Activated CD4-positive, CD25-positive, alpha-beta regulatory T cell (primary cell): ENCODE data around the gene TFF3.

Experiments used
- DNase-seq, 4 experiments: peaks; one replicate each; lab custom pipeline; 2025; lab: John Stamatoyannopoulos, UW

TFF3 gene

DNA sequence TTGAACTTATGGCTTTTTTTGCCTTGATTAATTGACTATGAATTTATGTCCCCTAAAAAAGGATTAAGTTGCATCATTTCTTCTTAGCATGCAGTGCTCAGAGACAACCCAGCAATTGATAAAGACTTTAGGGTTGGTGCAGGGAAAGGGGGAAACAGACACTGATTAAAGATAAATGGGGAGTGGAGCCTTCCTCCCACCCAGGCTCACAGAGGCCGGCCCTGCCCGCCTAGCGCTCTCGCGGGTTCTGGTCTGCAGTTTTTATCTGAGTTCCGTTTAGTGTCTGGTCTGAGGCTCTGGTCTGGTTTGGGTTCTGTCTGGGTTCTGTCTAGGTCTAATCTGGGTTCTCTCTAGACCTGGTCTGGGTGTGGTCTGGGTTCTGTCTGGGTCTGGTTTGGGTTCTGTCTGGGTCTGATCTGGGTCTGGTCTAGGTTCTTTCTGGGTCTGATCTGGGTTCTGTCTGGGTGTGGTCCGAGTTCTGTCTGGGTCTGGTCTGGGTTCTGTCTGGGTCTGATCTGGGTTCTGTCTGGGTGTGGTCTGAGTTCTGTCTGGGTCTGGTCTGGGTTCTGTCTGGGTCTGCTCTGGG is 48.1 kb downstream of the TFF3 start:
- DNase-seq, result no peak

DNA sequence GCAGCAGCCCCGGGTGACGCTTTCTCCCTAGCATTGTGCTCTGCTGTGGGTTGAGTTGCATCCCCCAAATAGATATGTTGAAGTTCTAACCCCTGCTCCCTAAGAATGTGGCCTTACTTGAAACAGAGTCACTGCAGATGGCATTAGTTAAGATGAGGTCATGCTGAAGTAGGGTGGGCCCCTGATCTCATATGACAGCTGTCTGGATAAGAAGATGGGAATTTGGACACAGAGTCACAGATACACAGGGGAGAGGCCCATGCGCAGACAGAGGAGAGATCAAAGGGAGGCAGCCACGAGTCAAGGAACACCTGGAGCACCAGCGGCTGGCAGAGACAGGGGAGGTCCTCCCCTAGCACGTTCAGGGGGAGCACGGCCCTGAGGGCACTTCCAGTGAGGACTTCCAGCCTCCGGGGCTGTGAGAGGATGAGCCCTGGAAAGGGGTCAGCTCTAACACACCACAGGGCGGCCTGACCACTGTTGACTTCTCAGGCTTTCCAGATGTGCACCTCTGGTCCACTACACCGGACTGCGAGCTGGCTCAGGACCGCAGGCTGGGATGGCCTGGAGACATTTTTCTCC is 49.9 kb downstream of the TFF3 start:
- DNase-seq, result no peak

DNA sequence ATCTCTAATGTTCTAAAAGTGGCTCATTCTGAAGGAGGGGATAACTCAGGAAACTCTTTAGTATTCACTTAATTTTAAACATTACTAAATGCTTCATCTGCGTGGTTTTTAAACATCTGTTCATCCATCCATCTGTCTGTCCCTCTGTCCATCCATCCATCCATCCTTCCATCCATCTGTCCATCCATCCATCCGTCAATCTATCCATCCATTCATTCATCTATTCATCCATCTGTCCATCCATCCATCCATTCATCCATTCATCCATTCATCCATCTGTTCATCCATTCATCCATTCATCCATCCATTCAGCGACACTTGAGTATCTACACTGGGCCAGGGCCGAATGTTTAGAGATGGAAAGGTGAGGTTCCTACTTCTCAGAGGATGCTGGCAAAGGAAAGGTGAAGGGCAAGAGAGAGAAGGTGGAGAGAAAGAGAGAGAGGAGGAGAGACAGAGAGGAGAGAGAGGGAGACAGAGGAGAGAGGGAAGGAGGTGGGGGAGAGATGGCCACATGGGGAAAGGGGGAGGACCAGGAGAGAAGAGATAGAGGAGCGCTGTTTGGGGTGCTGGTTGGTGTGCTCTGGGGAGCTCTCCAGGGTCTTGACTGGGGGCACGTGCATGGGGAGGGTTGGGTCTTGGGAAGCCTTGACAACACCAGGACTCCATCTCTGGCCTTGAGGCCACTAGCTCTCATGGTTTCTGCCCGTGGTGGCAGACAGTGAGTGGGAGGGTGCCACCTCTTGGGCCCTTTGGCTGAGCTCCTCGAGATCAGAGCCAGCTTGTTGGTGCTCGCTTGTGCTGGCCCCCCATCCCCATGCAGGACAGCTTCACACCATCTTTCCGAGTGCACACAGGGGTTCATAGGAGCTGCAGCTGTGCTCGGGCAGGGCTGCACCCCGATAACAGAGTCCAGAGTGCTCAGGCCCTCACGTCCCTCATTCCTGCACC is 50.7 kb downstream of the TFF3 start:
- no peak for DNase-seq

DNA sequence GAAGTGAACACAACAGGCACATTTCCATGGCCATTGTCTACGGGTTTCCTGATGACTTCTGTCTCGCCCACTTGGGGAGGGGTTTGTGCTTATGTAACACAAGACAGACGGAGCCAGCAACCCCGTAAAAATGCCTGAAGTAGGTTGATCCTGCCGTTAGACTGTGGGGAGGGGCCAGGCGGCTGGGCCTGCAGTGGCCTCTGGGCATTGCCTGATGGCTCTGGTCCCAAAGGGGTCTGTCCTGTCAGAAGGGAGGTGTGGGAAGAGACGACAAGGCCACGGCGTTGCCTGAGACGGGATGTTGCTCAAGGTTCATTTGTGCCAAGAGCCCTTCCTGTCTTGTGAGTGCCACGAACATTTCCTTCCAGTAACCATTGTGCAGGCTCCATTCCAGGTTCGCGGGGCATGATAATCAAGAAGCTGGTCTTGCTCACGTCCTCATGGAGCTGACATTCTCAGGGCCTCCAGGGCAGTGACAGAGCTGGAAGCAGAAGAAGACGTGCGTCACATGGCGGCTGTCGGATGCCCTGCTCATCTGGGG is 51.5 kb downstream of the TFF3 start:
- no peak for DNase-seq

DNA sequence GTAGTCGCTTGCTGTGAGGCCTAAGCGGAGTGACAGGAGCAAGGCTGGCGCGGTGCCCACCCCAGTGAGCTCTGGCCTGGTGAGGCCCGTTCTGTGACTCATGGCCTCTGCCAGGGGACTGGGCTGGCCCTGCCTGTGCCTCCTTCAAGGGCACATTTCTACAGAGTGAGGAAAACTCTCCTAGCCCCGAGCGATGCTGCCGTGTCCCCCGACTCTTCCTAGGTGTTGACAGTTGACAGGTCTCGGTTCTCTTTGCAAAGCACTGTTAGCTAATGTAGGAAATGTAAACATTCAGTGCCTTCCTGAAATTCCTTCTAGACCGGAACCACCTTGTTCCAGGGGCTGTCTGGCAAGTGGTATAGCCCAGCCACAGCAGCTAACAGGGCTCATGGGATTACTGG is 52.4 kb downstream of the TFF3 start:
- DNase-seq, result no peak

DNA sequence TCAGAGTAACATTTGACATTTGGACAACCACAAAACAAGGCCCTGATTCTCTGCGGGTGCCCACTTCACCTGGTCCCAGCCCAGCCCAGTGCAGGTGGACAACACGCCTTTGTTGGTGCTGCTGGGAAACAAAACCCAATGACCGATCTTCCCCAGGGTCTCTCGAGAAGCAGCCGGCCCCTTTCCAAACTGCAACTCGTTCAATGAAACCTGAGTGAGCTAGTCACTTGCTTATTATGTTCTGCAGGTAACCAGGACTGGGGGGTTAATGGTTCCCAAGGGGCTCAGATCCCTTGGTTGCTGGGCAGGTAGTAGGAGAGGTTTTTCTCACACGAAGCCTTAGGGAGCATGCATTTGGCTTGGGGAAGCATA is 53.4 kb downstream of the TFF3 start:
- no peak for DNase-seq
